ENCODE data around the gene ZNF775. TPM values are rescaled to one million over a fixed set of nuclear protein-coding genes. Genes with fewer than 3 reads are reported as not detected.

Gene ZNF775
- total and polyA plus RNA-seq, 12 donors = 1.9 to 4.7 (median 2.9) TPM

DNA sequence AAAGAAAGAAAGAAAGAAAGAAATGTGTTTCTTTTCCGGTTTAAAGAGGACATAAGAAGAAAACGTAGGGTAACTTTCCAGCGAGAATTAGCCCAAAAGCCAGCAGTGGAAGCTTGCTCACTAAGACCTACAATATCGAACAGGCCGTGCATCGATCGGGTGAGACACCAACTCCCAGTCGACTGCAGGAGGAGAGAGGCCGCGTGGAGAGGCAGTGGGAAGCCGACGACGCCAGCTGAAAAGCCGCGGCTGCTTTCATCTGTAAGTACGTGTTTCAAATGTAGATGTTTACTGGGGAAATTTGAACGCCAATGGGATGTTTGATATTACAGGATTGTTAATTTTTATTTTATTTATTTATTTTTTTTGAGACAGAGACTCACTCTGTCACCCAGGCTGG, 42.7 kb downstream of the ZNF775 start:
- H3K27ac ChIP-seq = no peak overlapping the region
- WGBS, 2 donors = 80 to 84% methylated on average over 17 of the region's 17 CpGs
- intact Hi-C loops (cut with DNase I) = loop anchor here in 9 of 10 donors (1.0 to 10.0 kb wide), 8 partner anchors 43 to 453 kb away; partner anchors contain the start of gene ZNF775 (in 1 of the 9)

GRCh38 chr7:150425670-150426069, 46.5 kb downstream of the ZNF775 start:
- 60 to 63% methylated on average over 4 of the region's 4 CpGs for WGBS, 2 donors
- no peak for DNase-seq
- intact Hi-C loops (cut with DNase I) = loop anchor here in 3 of 10 donors (10.0 kb wide), 2 partner anchors 141 to 449 kb away; no protein-coding TSS in a partner anchor

More for the DNA sequence above, 42.7 kb downstream of the ZNF775 start:
- DNase-seq (no peak), ATAC-seq (no peak)
- Histone ChIP-seq H3K4me1 (peaks cover 0 to 8% (median 0%) of the 10 kb centered on the region in 9 donors), H3K4me3 (no peak overlapping the region), H3K36me3 (no peaks in the 10 kb centered on the region), H3K27me3 (no peaks in the 10 kb centered on the region), H3K9me3 (no peaks in the 10 kb centered on the region)
- TF ChIP-seq, protein P1, sequence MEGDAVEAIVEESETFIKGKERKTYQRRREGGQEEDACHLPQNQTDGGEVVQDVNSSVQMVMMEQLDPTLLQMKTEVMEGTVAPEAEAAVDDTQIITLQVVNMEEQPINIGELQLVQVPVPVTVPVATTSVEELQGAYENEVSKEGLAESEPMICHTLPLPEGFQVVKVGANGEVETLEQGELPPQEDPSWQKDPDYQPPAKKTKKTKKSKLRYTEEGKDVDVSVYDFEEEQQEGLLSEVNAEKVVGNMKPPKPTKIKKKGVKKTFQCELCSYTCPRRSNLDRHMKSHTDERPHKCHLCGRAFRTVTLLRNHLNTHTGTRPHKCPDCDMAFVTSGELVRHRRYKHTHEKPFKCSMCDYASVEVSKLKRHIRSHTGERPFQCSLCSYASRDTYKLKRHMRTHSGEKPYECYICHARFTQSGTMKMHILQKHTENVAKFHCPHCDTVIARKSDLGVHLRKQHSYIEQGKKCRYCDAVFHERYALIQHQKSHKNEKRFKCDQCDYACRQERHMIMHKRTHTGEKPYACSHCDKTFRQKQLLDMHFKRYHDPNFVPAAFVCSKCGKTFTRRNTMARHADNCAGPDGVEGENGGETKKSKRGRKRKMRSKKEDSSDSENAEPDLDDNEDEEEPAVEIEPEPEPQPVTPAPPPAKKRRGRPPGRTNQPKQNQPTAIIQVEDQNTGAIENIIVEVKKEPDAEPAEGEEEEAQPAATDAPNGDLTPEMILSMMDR (IDR thresholded peaks at IDR 0.05) = no peak

DNA sequence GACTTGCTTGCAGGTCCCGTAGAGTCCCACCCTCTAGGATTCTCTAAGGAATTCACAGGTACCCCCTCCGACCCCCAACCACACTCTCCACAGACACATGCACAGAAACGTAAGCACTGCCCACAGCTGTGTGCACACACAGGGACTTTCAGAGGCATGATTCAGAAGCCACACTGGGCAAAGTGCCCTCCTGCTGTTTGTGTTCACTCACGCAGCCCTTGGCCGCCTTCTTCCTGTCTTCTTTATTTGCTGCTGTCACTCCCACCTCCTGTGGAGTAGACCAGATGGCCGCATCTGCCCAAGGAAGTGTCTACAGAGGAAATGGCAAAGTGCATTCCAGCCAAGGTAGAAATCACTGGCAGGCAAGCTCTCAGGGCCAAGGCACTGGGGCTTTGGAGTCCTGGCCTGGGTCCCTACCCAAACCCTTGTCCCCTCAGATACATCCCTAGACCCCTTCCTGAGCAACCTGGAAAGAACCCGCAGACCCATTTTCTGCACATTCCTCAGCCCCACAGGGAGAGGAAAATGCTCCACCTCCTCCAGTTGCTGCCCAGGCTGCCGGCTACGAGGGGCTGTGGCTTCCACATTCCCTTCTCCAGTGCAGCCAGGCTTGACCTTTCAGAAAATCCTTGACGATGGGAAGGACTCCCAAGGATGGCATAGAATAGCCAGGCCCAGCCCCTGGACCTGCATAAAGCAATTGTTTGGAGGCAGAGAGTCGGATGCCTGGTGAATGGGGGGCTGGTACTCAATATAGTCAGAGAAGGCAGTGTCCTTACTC, 49.7 kb downstream of the ZNF775 start:
- intact Hi-C loops (cut with DNase I) = loop anchor here in 3 of 10 donors (10.0 kb wide), 2 partner anchors 144 to 446 kb away; no protein-coding TSS in a partner anchor
- no peak for DNase-seq

More at GRCh38 chr7:150425670-150426069, 46.5 kb downstream of the ZNF775 start:
- Histone ChIP-seq H3K4me1 (peaks cover 0 to 16% (median 6%) of the 10 kb centered on the region in 9 donors), H3K27ac (no peak overlapping the region), H3K27me3 (peaks cover 0 to 6% (median 0%) of the 10 kb centered on the region in 7 donors), H3K4me3 (no peak overlapping the region), H3K36me3 (no peaks in the 10 kb centered on the region), H3K9me3 (no peaks in the 10 kb centered on the region)
- TF ChIP-seq, protein P1 (IDR thresholded peaks at IDR 0.05) = no peak
- no peak for ATAC-seq

GRCh38 chr7:150429699-150430098, 50.6 kb downstream of the ZNF775 start:
- no peak for ATAC-seq
- intact Hi-C loops (cut with DNase I) = loop anchor here in 4 of 10 donors (10.0 kb wide), 3 partner anchors 145 to 575 kb away; no protein-coding TSS in a partner anchor

More for the DNA sequence above, 49.7 kb downstream of the ZNF775 start:
- Histone ChIP-seq H3K36me3 (no peaks in the 10 kb centered on the region), H3K4me3 (no peak overlapping the region), H3K4me1 (peaks cover 0 to 20% (median 3%) of the 10 kb centered on the region in 9 donors), H3K27ac (peak overlapping the region in 1 of 10 donors; percentile 40), H3K9me3 (no peaks in the 10 kb centered on the region), H3K27me3 (peaks cover 0 to 21% (median 4%) of the 10 kb centered on the region in 7 donors)
- ATAC-seq = peak in 4 of 8 donors; percentile 11 to 39 (median 32)
- TF ChIP-seq, protein P1 (IDR thresholded peaks at IDR 0.05) = no peak
- 44 to 51% methylated on average over 11 of the region's 11 CpGs for WGBS, 2 donors

More at GRCh38 chr7:150429699-150430098, 50.6 kb downstream of the ZNF775 start:
- Histone ChIP-seq H3K4me3 (no peak overlapping the region), H3K27ac (no peak overlapping the region), H3K4me1 (peaks cover 0 to 27% (median 3%) of the 10 kb centered on the region in 9 donors), H3K27me3 (peaks cover 0 to 21% (median 4%) of the 10 kb centered on the region in 7 donors), H3K36me3 (no peaks in the 10 kb centered on the region), H3K9me3 (no peaks in the 10 kb centered on the region)
- WGBS, 2 donors = 81 to 84% methylated on average over 8 of the region's 8 CpGs
- TF ChIP-seq, protein P1 (IDR thresholded peaks at IDR 0.05) = no peak
- DNase-seq = no peak
